ENCODE data around the gene PCA3.

The PCA3 gene

DNA sequence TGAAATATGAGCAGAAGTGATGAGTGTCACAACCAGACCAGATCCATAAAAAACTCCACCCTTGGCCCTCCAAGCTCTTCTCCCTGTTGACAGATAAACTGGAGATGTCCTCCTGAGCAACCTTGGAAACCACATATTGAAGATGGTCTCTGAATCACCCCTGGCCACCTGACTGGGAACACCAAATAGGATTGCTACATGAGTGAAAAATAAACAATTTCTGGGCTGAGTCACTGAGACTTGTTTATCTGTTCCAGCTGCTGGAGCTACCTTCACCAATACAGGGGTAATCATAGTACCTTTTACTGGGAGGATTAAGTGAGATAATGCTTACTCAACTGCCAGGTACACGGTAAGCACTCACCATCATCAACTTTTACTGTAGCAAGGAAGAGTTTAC, 53.3 kb downstream of the PCA3 start:
- DNase-seq (ENCODE audit: insufficient read length, low spot score), result no peak
- FAIRE-seq, result no peak

DNA sequence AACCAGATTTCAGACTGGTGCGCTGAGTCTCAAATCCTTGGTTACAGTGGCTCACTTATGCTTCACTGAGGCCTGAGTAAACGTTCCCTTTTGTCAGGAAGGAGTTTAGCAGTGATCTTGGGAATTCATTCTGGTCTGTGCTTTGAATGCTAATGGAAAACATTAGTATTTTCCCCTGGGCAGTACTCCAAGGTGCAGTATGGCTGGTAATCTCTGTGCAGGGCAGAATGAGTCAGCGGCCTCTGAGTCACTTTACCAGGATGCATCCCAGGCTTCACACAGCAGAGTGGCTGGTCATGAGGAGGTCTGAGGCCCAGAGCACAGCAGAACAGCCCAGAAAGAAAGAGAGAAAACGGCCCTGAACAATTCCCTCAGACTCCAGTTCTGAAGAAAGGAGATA, 54.0 kb downstream of the PCA3 start:
- DNase-seq (ENCODE audit: insufficient read length, low spot score) (peak; percentile 71), FAIRE-seq (peak; percentile 93)

DNA sequence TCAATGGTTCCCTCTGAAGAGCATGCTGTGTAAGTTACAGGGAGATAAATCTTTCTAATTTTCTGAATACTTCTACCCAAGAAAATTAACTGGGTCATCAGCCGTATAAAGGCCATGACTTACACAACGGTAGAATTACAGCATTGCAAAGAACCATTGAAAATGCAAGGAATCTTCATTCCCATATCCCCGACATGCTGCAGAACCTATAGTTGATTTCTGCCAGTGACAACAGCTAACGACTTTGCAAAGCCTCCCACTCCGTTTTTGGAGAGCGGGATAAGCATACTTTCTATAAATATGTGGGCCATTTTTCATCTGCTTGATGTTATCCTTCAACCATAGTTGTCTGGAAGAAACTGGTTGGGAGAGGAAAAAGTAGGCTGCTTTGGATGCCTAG, 56.2 kb downstream of the PCA3 start:
- DNase-seq (ENCODE audit: insufficient read length, low spot score), result no peak
- no peak for FAIRE-seq

DNA sequence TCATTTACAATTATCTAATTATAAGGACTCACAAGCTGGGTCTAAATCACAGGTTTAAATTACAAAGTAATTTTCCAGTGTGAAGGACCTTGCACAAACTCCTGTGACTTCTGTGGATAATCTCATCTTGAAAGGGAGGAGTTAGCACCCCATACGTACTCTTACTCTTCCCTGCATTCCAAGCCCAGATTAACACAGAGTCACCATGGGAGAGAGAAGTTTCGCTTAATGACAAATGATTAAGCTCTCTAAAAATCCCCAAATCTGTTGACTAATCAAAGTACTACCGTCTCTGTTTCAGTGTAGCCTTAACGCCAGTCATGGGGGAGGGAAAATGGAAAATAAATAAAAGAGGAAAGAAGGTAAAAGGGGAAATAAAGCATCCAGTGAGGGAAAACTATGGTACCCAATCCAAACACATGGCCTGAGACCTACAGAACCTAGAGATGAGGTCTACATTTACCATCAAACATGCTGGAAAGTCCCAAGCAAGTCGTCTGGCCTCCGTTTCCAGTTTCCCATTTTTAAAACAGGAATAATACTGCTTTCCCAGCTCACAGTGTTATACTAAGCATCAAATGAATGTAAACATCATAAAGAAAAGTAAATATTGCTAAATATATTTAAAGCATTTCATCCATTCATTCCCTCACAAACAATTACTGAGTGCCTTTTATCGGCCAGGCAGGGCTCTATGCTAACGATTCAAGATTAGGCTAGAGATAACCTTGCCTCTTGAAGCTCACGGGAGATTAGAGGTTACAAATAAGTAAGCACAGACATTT, 63.2 kb downstream of the PCA3 start:
- no peak for DNase-seq (ENCODE audit: insufficient read length, low spot score)
- no peak for FAIRE-seq

DNA sequence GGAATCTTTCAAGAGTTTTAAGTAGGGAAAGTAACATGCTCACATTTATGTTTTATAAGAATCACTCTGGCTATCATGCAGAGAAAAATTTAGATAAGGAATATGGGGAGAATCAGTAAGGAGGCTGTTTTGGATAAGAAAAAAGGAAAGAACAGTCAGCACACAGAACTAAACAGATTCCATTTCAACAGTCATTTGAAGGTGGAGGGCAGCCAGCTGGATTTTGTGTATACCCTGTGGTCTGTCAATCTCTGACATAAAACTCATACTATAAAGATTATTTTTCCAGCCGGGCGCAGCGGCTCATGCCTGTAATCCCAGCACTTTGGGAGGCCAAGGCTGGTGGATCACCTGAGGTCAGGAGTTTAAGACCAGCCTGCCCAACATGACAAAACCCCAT, 64.2 kb downstream of the PCA3 start:
- DNase-seq (ENCODE audit: insufficient read length, low spot score) (no peak), FAIRE-seq (no peak)

DNA sequence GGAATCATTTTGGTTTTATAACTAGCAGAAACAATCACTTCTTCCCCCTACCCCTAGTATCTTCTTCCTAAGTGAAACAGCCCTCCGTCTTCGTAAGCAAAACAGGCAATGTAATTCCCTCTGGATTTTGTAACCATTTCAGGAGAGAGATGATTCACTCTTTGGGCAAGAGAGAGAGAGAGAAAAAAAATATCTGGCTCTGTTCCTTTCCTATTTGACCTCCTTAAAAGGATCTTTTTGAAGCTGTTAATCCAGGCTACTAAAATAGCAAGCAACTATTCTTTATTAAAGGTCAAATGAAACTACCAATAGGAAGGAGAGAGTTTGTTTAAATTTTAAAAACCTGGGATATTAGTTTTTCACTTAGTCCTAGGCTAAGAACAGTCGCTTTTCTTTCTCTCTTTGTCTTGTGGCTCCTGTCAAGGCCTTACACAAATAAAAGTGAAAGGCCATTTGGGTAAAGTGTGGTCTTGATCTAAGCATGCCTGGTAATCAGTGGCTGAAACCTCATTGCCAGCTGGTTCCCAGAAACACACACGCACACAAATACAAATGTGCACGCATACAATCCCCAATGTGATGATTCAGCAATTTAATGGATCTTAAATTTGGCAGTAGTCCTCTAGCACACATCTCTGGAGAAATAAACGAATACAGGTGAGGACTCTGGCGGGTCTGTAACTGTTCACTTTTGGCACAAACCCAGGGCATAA, 71.5 kb downstream of the PCA3 start:
- DNase-seq (ENCODE audit: insufficient read length, low spot score) (no peak), FAIRE-seq (no peak)
